Transverse colon (tissue), 4 donors: ENCODE data around the gene LRRIQ1. TPM values are rescaled to one million over a fixed set of nuclear protein-coding genes. Genes with fewer than 3 reads are reported as not detected.

Source experiments
- DNase-seq: peaks from one replicate; pipeline ENCODE4 v3.0.0-alpha.2; 2019
- H3K27ac ChIP-seq, 4 donors: fragments of 200-600 bp; sonication (generic); 2 replicates each; pipeline ENCODE4 v1.5.1; 2016 to 2018; ENCODE audit warnings: inconsistent platforms in 4 of 4
- H3K27me3 ChIP-seq: fragments of 200-600 bp; sonication (generic); 2 replicates; pipeline ENCODE4 v1.5.1; 2017; ENCODE audit warnings: inconsistent platforms
- H3K36me3 ChIP-seq, 4 donors: fragments of 200-600 bp; sonication (generic); 2 replicates each; pipeline ENCODE4 v1.5.1; 2017 to 2019; ENCODE audit warnings: inconsistent platforms in 4 of 4
- H3K4me1 ChIP-seq, 4 donors: fragments of 200-600 bp; sonication (generic); 2 replicates each; pipeline ENCODE4 v1.5.1; 2017 to 2020; ENCODE audit warnings: inconsistent platforms in 4 of 4
- H3K4me3 ChIP-seq, 4 donors: fragments of 200-600 bp; sonication (generic); 1 replicate in 1 of 4; 2 replicates in 3 of 4; pipeline versions ENCODE4 v1.5.1 to v1.6.1; 2017 to 2019; ENCODE audit warnings: inconsistent platforms in 4 of 4
- H3K9me3 ChIP-seq, 2 donors: fragments of 200-600 bp; sonication (generic); 2 replicates each; pipeline ENCODE4 v1.5.1; 2017 to 2019; ENCODE audit warnings: inconsistent platforms in 2 of 2
- CTCF ChIP-seq, 5 experiments: fragments of 200-600 bp in 3 of 5; fragments of 450-650 bp in 2 of 5; sonication (generic) in 3 of 5; IDR thresholded peaks; 1 replicate in 2 of 5; 2 replicates in 3 of 5; pipeline ENCODE4 v1.5.1; 2016 to 2017; ENCODE audit warnings: antibody characterized with exemption in 5 of 5, inconsistent platforms in 3 of 5, mild to moderate bottlenecking in 2 of 5, moderate library complexity in 1 of 5
- EP300 ChIP-seq: sonication (generic); formaldehyde crosslinking; IDR thresholded peaks from one replicate; pipeline ENCODE4 v1.6.1; 2017; ENCODE audit warnings: antibody characterized with exemption, low read depth
- POLR2A ChIP-seq: fragments of 450-650 bp; IDR thresholded peaks from one replicate; pipeline ENCODE4 v1.6.1; 2016; ENCODE audit warnings: antibody characterized with exemption, mild to moderate bottlenecking, moderate library complexity
- POLR2AphosphoS5 ChIP-seq, 3 donors: sonication (generic); formaldehyde crosslinking; IDR thresholded peaks; one replicate each; pipeline ENCODE4 v1.6.1; 2016; ENCODE audit warnings: antibody characterized with exemption in 3 of 3
- WGBS, 2 donors: methylation state at CpG; one replicate each; pipeline ENCODE4 v1.1.5; 2018; ENCODE audit warnings: low coverage in 1 of 2; 5-methylcytosine and 5-hydroxymethylcytosine counted together
- in situ Hi-C, 4 donors: fragments of 200-750 bp; cut with MboI; loops; one replicate each; pipeline versions ENCODE4 v1.15.0 to v1.15.1; 2017; ENCODE audit warnings: low sequenced_read_pairs in 3 of 4, low pct_ligation_motif_present in 1 of 4, low pct_unique_long_range_greater_than_20kb in 1 of 4
- intact Hi-C: fragments of 100-400 bp; cut with DNase I; formaldehyde crosslinking; loops from one replicate; pipeline ENCODE4 v1.15.1; 2023; ENCODE audit warnings: low total_unique reads
- total RNA-seq, 4 donors: library from RNA; depleted of rRNA; stranded (reverse); fragments of >200 nt; gene quantifications; one replicate each; pipeline ENCODE4 v1.1.0, GENCODE V29; 2016

Gene LRRIQ1
- total RNA-seq, result not detected

GRCh38 chr12:85036234-85036707 is at the start of gene LRRIQ1, which contains the start of gene TSPAN19:
TSS of gene LRRIQ1 (plus strand) at chr12:85036351. CDS start at chr12:85038177, 1,826 bp downstream.
TSS of gene TSPAN19 (minus strand) at chr12:85036277. CDS start at chr12:85029946, 6,331 bp downstream.
- H3K4me3 ChIP-seq, result peak within 1 kb of the TSS; percentile 4 to 47 (median 30)
- peaks cover 5% of the 10 kb centered on the region for H3K27me3 ChIP-seq
- H3K9me3 ChIP-seq, result no peaks in the 10 kb centered on the region
- no peak within 1 kb of the TSS for H3K27ac ChIP-seq
- intact Hi-C loops (no loop called here), in situ Hi-C loops (loop anchor here in 2 of 4 donors (10.0 to 25.0 kb wide), 2 partner anchors 149 to 161 kb away; no protein-coding TSS in a partner anchor)
- WGBS, 2 donors, result 2 to 4% methylated on average over 11 to 22 of the region's 22 CpGs
- DNase-seq, result peak; percentile 48
- peaks cover 0 to 7% (median 0%) of the 10 kb centered on the region in 4 donors for H3K4me1 ChIP-seq
- TF ChIP-seq POLR2A (no peak), EP300 (no peak), CTCF (IDR thresholded peaks at IDR 0.05) (no peak), POLR2AphosphoS5 (IDR thresholded peaks at IDR 0.05) (no peak)
- H3K36me3 ChIP-seq, result no peaks in the 10 kb centered on the region

- no peak overlapping the region for H3K4me3 ChIP-seq
- no peaks in the 10 kb centered on the region for H3K9me3 ChIP-seq
- H3K36me3 ChIP-seq, result no peaks in the 10 kb centered on the region
- H3K27me3 ChIP-seq, result no peaks in the 10 kb centered on the region
- WGBS, 2 donors, result 17 to 40% methylated on average over 3 of the region's 3 CpGs
- DNase-seq, result no peak
- H3K4me1 ChIP-seq, result peaks cover 0 to 3% (median 0%) of the 10 kb centered on the region in 4 donors
- in situ Hi-C loops (no loop called here), intact Hi-C loops (no loop called here)
- no peak for TF ChIP-seq EP300
- TF ChIP-seq CTCF (IDR thresholded peaks at IDR 0.05), result no peak
- no peak for TF ChIP-seq POLR2A
- no peak overlapping the region for H3K27ac ChIP-seq
Observed at GRCh38 chr12:84986586-84986985, 49.6 kb upstream of the LRRIQ1 start.

- TF ChIP-seq POLR2A (no peak), EP300 (no peak), POLR2AphosphoS5 (IDR thresholded peaks at IDR 0.05) (no peak), CTCF (IDR thresholded peaks at IDR 0.05) (no peak)
- H3K36me3 ChIP-seq, result no peaks in the 10 kb centered on the region
- no peak overlapping the region for H3K27ac ChIP-seq
- DNase-seq, result no peak
- no peaks in the 10 kb centered on the region for H3K27me3 ChIP-seq
- H3K9me3 ChIP-seq, result no peaks in the 10 kb centered on the region
- intact Hi-C loops (no loop called here), in situ Hi-C loops (no loop called here)
- H3K4me1 ChIP-seq, result peaks cover 0 to 15% (median 3%) of the 10 kb centered on the region in 4 donors
- H3K4me3 ChIP-seq, result no peak overlapping the region
Observed at GRCh38 chr12:84994426-84994825, 41.7 kb upstream of the LRRIQ1 start.

- peaks cover 0 to 15% (median 3%) of the 10 kb centered on the region in 4 donors for H3K4me1 ChIP-seq
- no peaks in the 10 kb centered on the region for H3K9me3 ChIP-seq
- no peaks in the 10 kb centered on the region for H3K27me3 ChIP-seq
- DNase-seq, result no peak
- H3K36me3 ChIP-seq, result no peaks in the 10 kb centered on the region
- intact Hi-C loops (no loop called here), in situ Hi-C loops (no loop called here)
- H3K27ac ChIP-seq, result no peak overlapping the region
- TF ChIP-seq POLR2A (no peak), EP300 (no peak), POLR2AphosphoS5 (IDR thresholded peaks at IDR 0.05) (no peak), CTCF (IDR thresholded peaks at IDR 0.05) (no peak)
- 27 to 60% methylated on average over 2 of the region's 2 CpGs for WGBS, 2 donors
- H3K4me3 ChIP-seq, result no peak overlapping the region
Observed at GRCh38 chr12:84995641-84996040, 40.5 kb upstream of the LRRIQ1 start.
